ENCODE results near the gene CNGA4. TPM values are rescaled to one million over a fixed set of nuclear protein-coding genes. Genes with fewer than 3 reads are reported as not detected.

CNGA4 gene
- total and polyA plus RNA-seq, 3 experiments from 2014 or later = 0.15 TPM; not detected in 2

- Mint-ChIP-seq H3K36me3 (peaks cover 0 to 3% (median 0%) of the 10 kb centered on the region in 3 donors), H3K4me3 (no peak overlapping the region), H3K27ac (peak overlapping the region in 1 of 8 donors; percentile 26), H3K9me3 (peaks cover 0 to 3% (median 0%) of the 10 kb centered on the region in 5 donors), H3K27me3 (peaks cover 4 to 7% of the 10 kb centered on the region in 2 donors), H3K4me1 (no peaks in the 10 kb centered on the region)
- ChIA-PET CTCF (interaction anchor here (1.0 to 4.2 kb wide), 7 partner anchors 8 to 127 kb away, joined by 3 to 24 read pairs (median 9); partner anchors contain the start of gene CCKBR), POLR2A (no interaction called here)
- Histone ChIP-seq H3K9me3 (ENCODE audit: low read length) (no peaks in the 10 kb centered on the region), H3K36me3 (ENCODE audit: insufficient read depth, low read length) (no peaks in the 10 kb centered on the region), H3K4me1 (ENCODE audit: insufficient read depth, low read length) (no peaks in the 10 kb centered on the region), H3K4me3 (ENCODE audit: low read length) (no peak overlapping the region), H3K27ac (ENCODE audit: low read depth, low read length) (no peak overlapping the region), H3K27me3 (ENCODE audit: insufficient read depth, low read length, poor library complexity, severe bottlenecking) (no peaks in the 10 kb centered on the region)
- no peak for DNase-seq
Measured at GRCh38 chr11:6251990-6252473, 13.1 kb downstream of the CNGA4 start.

- Histone ChIP-seq H3K4me1 (ENCODE audit: insufficient read depth, low read length) (no peaks in the 10 kb centered on the region), H3K36me3 (ENCODE audit: insufficient read depth, low read length) (no peaks in the 10 kb centered on the region), H3K4me3 (ENCODE audit: low read length) (no peak overlapping the region), H3K9me3 (ENCODE audit: low read length) (no peaks in the 10 kb centered on the region), H3K27me3 (ENCODE audit: insufficient read depth, low read length, poor library complexity, severe bottlenecking) (peaks cover 11% of the 10 kb centered on the region), H3K27ac (ENCODE audit: low read depth, low read length) (no peak overlapping the region)
- ChIA-PET POLR2A (no interaction called here), CTCF (no interaction called here)
- DNase-seq = no peak
- H3K4me3 Mint-ChIP-seq = no peak overlapping the region
- peaks cover 0 to 3% (median 0%) of the 10 kb centered on the region in 3 donors for H3K36me3 Mint-ChIP-seq
- H3K4me1 Mint-ChIP-seq = no peaks in the 10 kb centered on the region
- peaks cover 0 to 3% (median 0%) of the 10 kb centered on the region in 5 donors for H3K9me3 Mint-ChIP-seq
- H3K27ac Mint-ChIP-seq = no peak overlapping the region
- H3K27me3 Mint-ChIP-seq = peaks cover 0 to 8% of the 10 kb centered on the region in 2 donors
Measured at GRCh38 chr11:6253197-6253596, 14.3 kb downstream of the CNGA4 start.

- no peaks in the 10 kb centered on the region for H3K9me3 ChIP-seq (ENCODE audit: low read length)
- peaks cover 43% of the 10 kb centered on the region for H3K27me3 ChIP-seq (ENCODE audit: insufficient read depth, low read length, poor library complexity, severe bottlenecking)
Measured at GRCh38 chr11:6258141-6258540, 19.3 kb downstream of the CNGA4 start.

GRCh38 chr11:6258571-6259081, 19.7 kb downstream of the CNGA4 start:
- H3K4me1 Mint-ChIP-seq = peaks cover 1 to 10% (median 5%) of the 10 kb centered on the region in 3 donors
- CTCF ChIA-PET = interaction anchor here (3.3 kb wide), 1 partner anchor 7 kb away, joined by 17 read pairs; no protein-coding TSS in a partner anchor
- peaks cover 43% of the 10 kb centered on the region for H3K27me3 ChIP-seq (ENCODE audit: insufficient read depth, low read length, poor library complexity, severe bottlenecking)
- H3K27ac Mint-ChIP-seq = no peak overlapping the region
- H3K4me1 ChIP-seq (ENCODE audit: insufficient read depth, low read length) = peaks cover 12% of the 10 kb centered on the region
- H3K9me3 Mint-ChIP-seq = no peaks in the 10 kb centered on the region
- no peaks in the 10 kb centered on the region for H3K36me3 ChIP-seq (ENCODE audit: insufficient read depth, low read length)
- peak overlapping the region; percentile 50 for H3K4me3 ChIP-seq (ENCODE audit: low read length)
- H3K36me3 Mint-ChIP-seq = no peaks in the 10 kb centered on the region
- peaks cover under 1 to 15% of the 10 kb centered on the region in 2 donors for H3K27me3 Mint-ChIP-seq
- no peak for DNase-seq
- H3K4me3 Mint-ChIP-seq = peak overlapping the region in 6 of 7 donors; percentile 1 to 88 (median 76)
- no peaks in the 10 kb centered on the region for H3K9me3 ChIP-seq (ENCODE audit: low read length)
- H3K27ac ChIP-seq (ENCODE audit: low read depth, low read length) = no peak overlapping the region
- POLR2A ChIA-PET = interaction anchor here (0.6 kb wide), 1 partner anchor 345 kb away, joined by 3 read pairs; the partner anchor contains the start of genes ILK and RRP8

More at GRCh38 chr11:6258141-6258540, 19.3 kb downstream of the CNGA4 start:
- Mint-ChIP-seq H3K4me1 (peaks cover 1 to 10% (median 5%) of the 10 kb centered on the region in 3 donors), H3K36me3 (no peaks in the 10 kb centered on the region), H3K9me3 (no peaks in the 10 kb centered on the region), H3K27ac (no peak overlapping the region), H3K27me3 (peaks cover 0 to 15% of the 10 kb centered on the region in 2 donors), H3K4me3 (peak overlapping the region in 5 of 7 donors; percentile 1 to 88 (median 78))
- ChIA-PET POLR2A (interaction anchor here (0.6 kb wide), 1 partner anchor 345 kb away, joined by 3 read pairs; the partner anchor contains the start of genes ILK and RRP8), CTCF (no interaction called here)
- Histone ChIP-seq H3K36me3 (ENCODE audit: insufficient read depth, low read length) (no peaks in the 10 kb centered on the region), H3K4me1 (ENCODE audit: insufficient read depth, low read length) (peaks cover 12% of the 10 kb centered on the region), H3K27ac (ENCODE audit: low read depth, low read length) (no peak overlapping the region), H3K4me3 (ENCODE audit: low read length) (no peak overlapping the region)
- no peak for DNase-seq

- POLR2A ChIA-PET = interaction anchor here (0.5 kb wide), 1 partner anchor 40 kb away, joined by 3 read pairs; no protein-coding TSS in a partner anchor
- Mint-ChIP-seq H3K27me3 (peaks cover 15 to 16% of the 10 kb centered on the region in 2 donors), H3K4me1 (peaks cover 1 to 10% (median 5%) of the 10 kb centered on the region in 3 donors), H3K36me3 (no peaks in the 10 kb centered on the region), H3K27ac (no peak overlapping the region), H3K9me3 (no peaks in the 10 kb centered on the region), H3K4me3 (no peak overlapping the region)
- no peaks in the 10 kb centered on the region for H3K36me3 ChIP-seq (ENCODE audit: insufficient read depth, low read length)
- no peak for DNase-seq
- H3K4me3 ChIP-seq (ENCODE audit: low read length) = no peak overlapping the region
- no peaks in the 10 kb centered on the region for H3K9me3 ChIP-seq (ENCODE audit: low read length)
- H3K4me1 ChIP-seq (ENCODE audit: insufficient read depth, low read length) = peaks cover 12% of the 10 kb centered on the region
- H3K27ac ChIP-seq (ENCODE audit: low read depth, low read length) = no peak overlapping the region
- peaks cover 49% of the 10 kb centered on the region for H3K27me3 ChIP-seq (ENCODE audit: insufficient read depth, low read length, poor library complexity, severe bottlenecking)
- CTCF ChIA-PET = interaction anchor here (0.8 to 3.3 kb wide), 3 partner anchors 9 to 25 kb away, joined by 3 to 17 read pairs (median 3); no protein-coding TSS in a partner anchor
Measured at GRCh38 chr11:6260207-6260726, 21.4 kb downstream of the CNGA4 start.

GRCh38 chr11:6263662-6264061, 24.8 kb downstream of the CNGA4 start:
- Mint-ChIP-seq H3K4me1 (peaks cover 0 to 6% (median 5%) of the 10 kb centered on the region in 3 donors), H3K9me3 (no peaks in the 10 kb centered on the region), H3K36me3 (no peaks in the 10 kb centered on the region), H3K27ac (no peak overlapping the region), H3K27me3 (peaks cover 8 to 28% of the 10 kb centered on the region in 2 donors), H3K4me3 (no peak overlapping the region)
- no peak overlapping the region for H3K27ac ChIP-seq (ENCODE audit: low read depth, low read length)
- H3K27me3 ChIP-seq (ENCODE audit: insufficient read depth, low read length, poor library complexity, severe bottlenecking) = peaks cover 33% of the 10 kb centered on the region
- H3K36me3 ChIP-seq (ENCODE audit: insufficient read depth, low read length) = no peaks in the 10 kb centered on the region
- H3K4me1 ChIP-seq (ENCODE audit: insufficient read depth, low read length) = peaks cover 12% of the 10 kb centered on the region
- DNase-seq = no peak
- POLR2A ChIA-PET = no interaction called here
- CTCF ChIA-PET = no interaction called here
- H3K4me3 ChIP-seq (ENCODE audit: low read length) = no peak overlapping the region
- no peaks in the 10 kb centered on the region for H3K9me3 ChIP-seq (ENCODE audit: low read length)

- Mint-ChIP-seq H3K9me3 (no peaks in the 10 kb centered on the region), H3K27me3 (peaks cover 9 to 54% of the 10 kb centered on the region in 2 donors), H3K27ac (no peak overlapping the region), H3K4me1 (no peaks in the 10 kb centered on the region), H3K36me3 (no peaks in the 10 kb centered on the region), H3K4me3 (no peak overlapping the region)
- Histone ChIP-seq H3K4me3 (ENCODE audit: low read length) (no peak overlapping the region), H3K4me1 (ENCODE audit: insufficient read depth, low read length) (no peaks in the 10 kb centered on the region), H3K27ac (ENCODE audit: low read depth, low read length) (no peak overlapping the region), H3K36me3 (ENCODE audit: insufficient read depth, low read length) (no peaks in the 10 kb centered on the region), H3K9me3 (ENCODE audit: low read length) (no peaks in the 10 kb centered on the region), H3K27me3 (ENCODE audit: insufficient read depth, low read length, poor library complexity, severe bottlenecking) (peaks cover 5% of the 10 kb centered on the region)
- ChIA-PET POLR2A (no interaction called here), CTCF (no interaction called here)
- no peak for DNase-seq
Measured at GRCh38 chr11:6268820-6269219, 29.9 kb downstream of the CNGA4 start.

GRCh38 chr11:6269994-6270393, 31.1 kb downstream of the CNGA4 start:
- Mint-ChIP-seq H3K27me3 (peaks cover 10 to 54% of the 10 kb centered on the region in 2 donors), H3K36me3 (no peaks in the 10 kb centered on the region), H3K4me1 (no peaks in the 10 kb centered on the region), H3K27ac (no peak overlapping the region), H3K4me3 (no peak overlapping the region), H3K9me3 (no peaks in the 10 kb centered on the region)
- no peak overlapping the region for H3K27ac ChIP-seq (ENCODE audit: low read depth, low read length)
- H3K4me1 ChIP-seq (ENCODE audit: insufficient read depth, low read length) = no peaks in the 10 kb centered on the region
- H3K27me3 ChIP-seq (ENCODE audit: insufficient read depth, low read length, poor library complexity, severe bottlenecking) = no peaks in the 10 kb centered on the region
- ChIA-PET CTCF (interaction anchor here (1.6 kb wide), 1 partner anchor 10 kb away, joined by 3 read pairs; the partner anchor contains the start of gene CCKBR), POLR2A (no interaction called here)
- H3K9me3 ChIP-seq (ENCODE audit: low read length) = no peaks in the 10 kb centered on the region
- no peaks in the 10 kb centered on the region for H3K36me3 ChIP-seq (ENCODE audit: insufficient read depth, low read length)
- no peak overlapping the region for H3K4me3 ChIP-seq (ENCODE audit: low read length)
- DNase-seq = no peak
